HCT116 (cell line): Measurements from ENCODE around the gene PDE4D. TPM values are rescaled to one million over a fixed set of nuclear protein-coding genes. Genes with fewer than 3 reads are reported as not detected.

Experiments
- ATAC-seq: fragments of 200-7000 bp; cut with Tn5 transposase; 2 replicates; pipeline ENCODE4 v1.9.1; 2020; ENCODE audit warnings: mild to moderate bottlenecking, moderate library complexity
- BruUV-seq: library from RNA; stranded (reverse); fragments of 400-500 nt; replicated peaks from 2 replicates; lab custom pipeline; 2021; lab: Mats Ljungman, UMichigan
- CTCF ChIA-PET: fragments of 300-600 bp; sonication (Branson Sonifier 250); formaldehyde crosslinking; loops from one replicate; lab custom pipeline; 2021; ENCODE audit warnings: antibody characterized with exemption; lab: Charles Lee
- POLR2A ChIA-PET: fragments of 300-600, 350-600 bp; sonication (Branson Sonifier 250); formaldehyde crosslinking; loops from one replicate; lab custom pipeline; 2021; ENCODE audit warnings: antibody characterized with exemption; lab: Charles Lee
- RAD21 ChIA-PET, 2 experiments: fragments of 300-600 bp; sonication (Branson Sonifier 250); formaldehyde crosslinking; loops; one replicate each; lab custom pipeline; 2023; ENCODE audit warnings: low total read pairs in 2 of 2; ENCODE audit not compliant: uncharacterized antibody in 2 of 2, unreplicated experiment in 2 of 2, low non-redundant PET in 1 of 2; lab: Charles Lee
- DNase-seq: peaks from one replicate; pipeline ENCODE4 v3.0.0-alpha.2; 2010; ENCODE audit warnings: low read depth, low spot score
- H2AFZ ChIP-seq: fragments of 200-600 bp; shearing (Covaris generic), sonication (generic); 2 replicates; pipeline ENCODE4 v1.6.1; 2017; ENCODE audit warnings: low read depth, mixed run types, mixed read lengths, antibody characterized with exemption, low read length; ENCODE audit not compliant: poor library complexity, severe bottlenecking
- H3K27ac ChIP-seq: 2 replicates; pipeline ENCODE4 v1.5.1; 2012; ENCODE audit warnings: low read depth, low read length
- H3K27me3 ChIP-seq: fragments of 200-600 bp; sonication (generic); 2 replicates; pipeline ENCODE4 v1.6.1; 2016; ENCODE audit warnings: mixed run types, low read length, mixed read lengths; ENCODE audit not compliant: insufficient read depth
- H3K36me3 ChIP-seq, 2 experiments: fragments of 200-500 bp in 1 of 2; fragments of 200-600 bp in 1 of 2; sonication (Bioruptor generic) in 1 of 2; sonication (generic) in 1 of 2; 2 replicates each; pipeline versions ENCODE4 v1.5.1 to v1.6.1; 2014 to 2016; ENCODE audit warnings: low read length in 2 of 2, inconsistent platforms in 1 of 2, mixed read lengths in 1 of 2, mixed run types in 1 of 2; ENCODE audit not compliant: insufficient read depth in 2 of 2, control insufficient read depth in 1 of 2
- H3K4me1 ChIP-seq, 2 experiments: fragments of 200-600 bp in 1 of 2; sonication (generic) in 1 of 2; 2 replicates each; pipeline versions ENCODE4 v1.5.1 to v1.6.1; 2012 to 2017; ENCODE audit warnings: low read length in 2 of 2, inconsistent platforms in 1 of 2, mild to moderate bottlenecking in 1 of 2, mixed read lengths in 1 of 2, mixed run types in 1 of 2, moderate library complexity in 1 of 2; ENCODE audit not compliant: insufficient read depth in 2 of 2, control insufficient read depth in 1 of 2
- H3K4me2 ChIP-seq: fragments of 200-600 bp; sonication (generic); 2 replicates; pipeline ENCODE4 v1.6.1; 2017; ENCODE audit warnings: mixed run types, low read length, mixed read lengths
- H3K4me3 ChIP-seq, 2 experiments: fragments of 200-600 bp in 1 of 2; sonication (generic) in 1 of 2; replicated peaks in 1 of 2; 2 replicates each; pipeline ENCODE4 v1.5.1; 2011 to 2016; ENCODE audit warnings: low read length in 2 of 2, control low read depth in 1 of 2, low read depth in 1 of 2, mild to moderate bottlenecking in 1 of 2, mixed read lengths in 1 of 2, mixed run types in 1 of 2
- H3K79me2 ChIP-seq: fragments of 200-600 bp; sonication (generic); 2 replicates; pipeline ENCODE4 v1.6.1; 2017; ENCODE audit warnings: mild to moderate bottlenecking, mixed run types, low read length, moderate library complexity, mixed read lengths; ENCODE audit not compliant: insufficient read depth
- H3K9ac ChIP-seq: fragments of 200-600 bp; sonication (generic); 2 replicates; pipeline ENCODE4 v1.6.1; 2016; ENCODE audit warnings: low read length, mixed read lengths
- H3K9me2 ChIP-seq: fragments of 200-600 bp; sonication (generic), shearing (Covaris generic); 2 replicates; pipeline ENCODE4 v1.6.1; 2017; ENCODE audit warnings: mixed run types, mild to moderate bottlenecking, moderate library complexity; ENCODE audit not compliant: insufficient read depth
- H3K9me3 ChIP-seq, 2 experiments: fragments of 200-500 bp in 1 of 2; fragments of 200-600 bp in 1 of 2; sonication (Bioruptor generic) in 1 of 2; sonication (generic) in 1 of 2; 2 replicates each; pipeline ENCODE4 v1.6.1; 2014 to 2017; ENCODE audit warnings: low read length in 2 of 2, mixed read lengths in 2 of 2, inconsistent platforms in 1 of 2, low read depth in 1 of 2, mild to moderate bottlenecking in 1 of 2, mixed run types in 1 of 2, moderate library complexity in 1 of 2; ENCODE audit not compliant: control insufficient read depth in 1 of 2, insufficient read depth in 1 of 2
- H4K20me1 ChIP-seq: fragments of 200-600 bp; sonication (generic), shearing (Covaris generic); 2 replicates; pipeline ENCODE4 v1.6.1; 2017; ENCODE audit warnings: mixed run types, mild to moderate bottlenecking, moderate library complexity; ENCODE audit not compliant: insufficient read depth
- CEBPB ChIP-seq: IDR thresholded peaks from 2 replicates; pipeline ENCODE4 v1.6.1; 2012; ENCODE audit warnings: low read depth
- EGR1 ChIP-seq: IDR thresholded peaks from 2 replicates; pipeline ENCODE4 v1.6.1; 2012; ENCODE audit warnings: low read depth
- ELF1 ChIP-seq: IDR thresholded peaks from 2 replicates; pipeline ENCODE4 v1.6.1; 2012; ENCODE audit warnings: low read depth, borderline replicate concordance
- EZH2 ChIP-seq: fragments of 200-600 bp; sonication (generic); IDR thresholded peaks from 2 replicates; pipeline ENCODE4 v1.6.1; 2017; ENCODE audit warnings: antibody characterized with exemption, mixed run types
- EZH2phosphoT487 ChIP-seq: fragments of 200-600 bp; IDR thresholded peaks from 2 replicates; pipeline ENCODE4 v1.6.1; 2018; ENCODE audit warnings: antibody characterized with exemption, borderline replicate concordance
- FOSL1 ChIP-seq: IDR thresholded peaks from 2 replicates; pipeline ENCODE4 v1.6.1; 2012; ENCODE audit warnings: low read depth
- POLR2A ChIP-seq: IDR thresholded peaks from 2 replicates; pipeline ENCODE4 v1.7.0; 2011; ENCODE audit warnings: borderline replicate concordance; ENCODE audit not compliant: insufficient read depth, insufficient read length; ENCODE audit errors: extremely low read depth
- POLR2AphosphoS5 ChIP-seq: IDR thresholded peaks from 2 replicates; pipeline ENCODE4 v1.6.1; 2011; ENCODE audit warnings: mild to moderate bottlenecking, low read depth, low read length, moderate library complexity
- SIN3A ChIP-seq: IDR thresholded peaks from 2 replicates; pipeline ENCODE4 v1.6.1; 2012; ENCODE audit warnings: low read depth
- SP1 ChIP-seq: IDR thresholded peaks from 2 replicates; pipeline ENCODE4 v1.6.1; 2012; ENCODE audit warnings: low read depth
- TCF7L2 ChIP-seq: IDR thresholded peaks from 2 replicates; pipeline ENCODE4 v1.7.0; 2011; ENCODE audit warnings: borderline replicate concordance, inconsistent platforms; ENCODE audit not compliant: insufficient read depth, insufficient read length; ENCODE audit errors: extremely low read depth
- YY1 ChIP-seq: IDR thresholded peaks from 2 replicates; pipeline ENCODE4 v1.6.1; 2011; ENCODE audit warnings: low read length, low read depth, moderate library complexity, mild to moderate bottlenecking; ENCODE audit not compliant: insufficient replicate concordance; ENCODE audit errors: extremely low read depth
- ZFX ChIP-seq: fragments of 450-650 bp; IDR thresholded peaks from 2 replicates; pipeline ENCODE4 v1.6.1; 2017
- ZNF274 ChIP-seq: fragments of 200-500 bp; sonication (Bioruptor generic); IDR thresholded peaks from 2 replicates; pipeline ENCODE4 v1.6.1; 2014; ENCODE audit warnings: mild to moderate bottlenecking, low read depth, low read length, inconsistent platforms
- intact Hi-C: fragments of 100-400 bp; cut with micrococcal nuclease; formaldehyde crosslinking; loops from 2 replicates; pipeline ENCODE4 v1.10.0; 2022
- total RNA-seq: library from RNA; stranded (reverse); gene quantifications from one replicate; pipeline ENCODE4 v1.2.1, GENCODE V29; 2021; ENCODE audit not compliant: unreplicated experiment
- TF ChIP-seq, protein P1 (sequence below): IDR thresholded peaks from 2 replicates; pipeline ENCODE4 v1.6.1; 2012; ENCODE audit warnings: low read depth
- TF ChIP-seq, protein P2 (sequence below): IDR thresholded peaks from 2 replicates; pipeline ENCODE4 v1.6.1; 2012

The PDE4D gene
- total RNA-seq, 1 experiment from 2014 or later, result 1.1 TPM

DNA sequence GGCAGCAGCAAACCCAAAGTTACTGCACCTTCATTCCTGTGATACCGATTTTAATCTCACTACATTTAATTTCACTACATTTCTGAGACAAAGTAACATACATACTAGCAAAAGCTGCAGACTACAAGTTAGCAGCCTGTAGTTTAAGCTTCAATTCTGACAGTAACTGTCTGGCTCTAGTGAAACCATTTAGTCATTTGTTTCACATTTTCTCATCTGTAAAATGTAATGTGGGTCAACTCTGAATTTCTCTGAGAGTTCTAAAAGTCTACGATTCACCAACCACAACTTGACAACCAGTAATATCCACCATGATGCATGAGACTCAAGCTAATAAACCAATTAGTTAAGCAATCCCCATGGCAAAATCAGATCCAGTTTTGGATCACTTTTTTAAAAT lies 408.9 kb downstream of the PDE4D start:
- Histone ChIP-seq H3K9ac (no peak overlapping the region), H3K79me2 (no peaks in the 10 kb centered on the region)
- RAD21 ChIA-PET, result no interaction called here

DNA sequence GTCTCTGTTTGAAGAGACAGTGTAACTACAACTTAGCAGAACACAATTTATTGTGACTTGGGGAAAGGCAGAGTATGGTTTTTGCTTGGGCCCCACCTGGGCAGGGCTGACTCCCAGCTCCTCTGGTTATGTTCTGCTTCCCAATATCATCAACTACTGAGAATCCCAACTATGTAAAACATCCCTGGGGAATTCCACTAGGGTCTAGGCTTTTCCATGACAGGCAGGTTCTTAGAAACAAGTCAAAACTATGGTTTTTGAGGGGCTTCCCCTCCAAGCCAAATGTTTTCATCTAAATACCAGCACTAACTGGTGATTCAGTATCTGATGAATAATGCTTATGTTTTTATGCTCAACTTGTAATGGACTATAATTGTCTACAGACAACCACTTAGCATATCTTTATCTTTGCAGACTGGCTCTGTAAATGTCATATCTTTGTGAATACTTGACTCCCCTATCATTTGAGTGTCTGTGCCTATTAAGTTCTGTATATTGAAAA lies 409.5 kb downstream of the PDE4D start:
- H3K9me3 ChIP-seq, result no peaks in the 10 kb centered on the region
- RAD21 ChIA-PET, result no interaction called here
- H3K36me3 ChIP-seq, result no peaks in the 10 kb centered on the region
- BruUV-seq, result no TSS peak
- DNase-seq, result no peak
- no peak overlapping the region for H3K4me3 ChIP-seq
- H4K20me1 ChIP-seq, result no peaks in the 10 kb centered on the region
- TF ChIP-seq SIN3A (no peak), CEBPB (no peak), TCF7L2 (no peak), FOSL1 (no peak), ZFX (no peak), EZH2phosphoT487 (no peak), SP1 (no peak), ELF1 (no peak), ZNF274 (no peak), POLR2A (no peak), YY1 (no peak), EGR1 (no peak)
- TF ChIP-seq, protein P1, sequence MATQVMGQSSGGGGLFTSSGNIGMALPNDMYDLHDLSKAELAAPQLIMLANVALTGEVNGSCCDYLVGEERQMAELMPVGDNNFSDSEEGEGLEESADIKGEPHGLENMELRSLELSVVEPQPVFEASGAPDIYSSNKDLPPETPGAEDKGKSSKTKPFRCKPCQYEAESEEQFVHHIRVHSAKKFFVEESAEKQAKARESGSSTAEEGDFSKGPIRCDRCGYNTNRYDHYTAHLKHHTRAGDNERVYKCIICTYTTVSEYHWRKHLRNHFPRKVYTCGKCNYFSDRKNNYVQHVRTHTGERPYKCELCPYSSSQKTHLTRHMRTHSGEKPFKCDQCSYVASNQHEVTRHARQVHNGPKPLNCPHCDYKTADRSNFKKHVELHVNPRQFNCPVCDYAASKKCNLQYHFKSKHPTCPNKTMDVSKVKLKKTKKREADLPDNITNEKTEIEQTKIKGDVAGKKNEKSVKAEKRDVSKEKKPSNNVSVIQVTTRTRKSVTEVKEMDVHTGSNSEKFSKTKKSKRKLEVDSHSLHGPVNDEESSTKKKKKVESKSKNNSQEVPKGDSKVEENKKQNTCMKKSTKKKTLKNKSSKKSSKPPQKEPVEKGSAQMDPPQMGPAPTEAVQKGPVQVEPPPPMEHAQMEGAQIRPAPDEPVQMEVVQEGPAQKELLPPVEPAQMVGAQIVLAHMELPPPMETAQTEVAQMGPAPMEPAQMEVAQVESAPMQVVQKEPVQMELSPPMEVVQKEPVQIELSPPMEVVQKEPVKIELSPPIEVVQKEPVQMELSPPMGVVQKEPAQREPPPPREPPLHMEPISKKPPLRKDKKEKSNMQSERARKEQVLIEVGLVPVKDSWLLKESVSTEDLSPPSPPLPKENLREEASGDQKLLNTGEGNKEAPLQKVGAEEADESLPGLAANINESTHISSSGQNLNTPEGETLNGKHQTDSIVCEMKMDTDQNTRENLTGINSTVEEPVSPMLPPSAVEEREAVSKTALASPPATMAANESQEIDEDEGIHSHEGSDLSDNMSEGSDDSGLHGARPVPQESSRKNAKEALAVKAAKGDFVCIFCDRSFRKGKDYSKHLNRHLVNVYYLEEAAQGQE, result no peak
- TF ChIP-seq, all 23 proteins: peak for 0
- intact Hi-C loops, result no loop called here
- ChIA-PET POLR2A (no interaction called here), CTCF (no interaction called here)
- Histone ChIP-seq H3K27ac (no peak overlapping the region), H3K4me1 (no peaks in the 10 kb centered on the region), H3K9ac (no peak overlapping the region), H2AFZ (no peak overlapping the region), H3K4me2 (no peak overlapping the region), H3K79me2 (no peaks in the 10 kb centered on the region), H3K27me3 (peaks cover 14% of the 10 kb centered on the region), H3K9me2 (no peaks in the 10 kb centered on the region)
- ATAC-seq, result no peak

More for the DNA sequence above, 408.9 kb downstream of the PDE4D start:
- ChIA-PET POLR2A (no interaction called here), CTCF (no interaction called here)
- H3K36me3 ChIP-seq, result no peaks in the 10 kb centered on the region
- ATAC-seq (no peak), DNase-seq (no peak)
- peaks cover 14% of the 10 kb centered on the region for H3K27me3 ChIP-seq
- no peaks in the 10 kb centered on the region for H3K9me2 ChIP-seq
- H3K9me3 ChIP-seq, result no peaks in the 10 kb centered on the region
- no peak overlapping the region for H3K4me2 ChIP-seq
- no TSS peak for BruUV-seq
- H3K4me3 ChIP-seq, result no peak overlapping the region
- TF ChIP-seq EZH2 (no peak), POLR2A (no peak), YY1 (no peak), EGR1 (no peak), FOSL1 (no peak), ZNF274 (no peak), POLR2AphosphoS5 (no peak), TCF7L2 (no peak), CEBPB (no peak)
- TF ChIP-seq, protein P2, sequence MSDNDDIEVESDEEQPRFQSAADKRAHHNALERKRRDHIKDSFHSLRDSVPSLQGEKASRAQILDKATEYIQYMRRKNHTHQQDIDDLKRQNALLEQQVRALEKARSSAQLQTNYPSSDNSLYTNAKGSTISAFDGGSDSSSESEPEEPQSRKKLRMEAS, result no peak
- intact Hi-C loops, result no loop called here
- no peaks in the 10 kb centered on the region for H4K20me1 ChIP-seq
- H3K27ac ChIP-seq, result no peak overlapping the region
- H3K4me1 ChIP-seq, result no peaks in the 10 kb centered on the region
- H2AFZ ChIP-seq, result no peak overlapping the region
